HepG2 (cell line): ENCODE results near the gene PHACTR1.

Experiments
- HMG20A ChIP-seq: IDR thresholded peaks from 2 replicates; pipeline ENCODE4 v1.6.1; 2016; ENCODE audit warnings: borderline replicate concordance
- MEIS1 ChIP-seq: sonication (generic); formaldehyde crosslinking; IDR thresholded peaks from 2 replicates; pipeline ENCODE4 v1.9.0; 2021; ENCODE audit warnings: mild to moderate bottlenecking, missing genetic modification reagents, moderate library complexity, borderline replicate concordance
- POLR2AphosphoS5 ChIP-seq: IDR thresholded peaks from 2 replicates; pipeline ENCODE4 v1.6.1; 2012; ENCODE audit warnings: low read depth, low read length
- REST ChIP-seq, 2 experiments: IDR thresholded peaks; 2 replicates each; pipeline ENCODE4 v1.6.1; 2011 to 2012; ENCODE audit warnings: low read length in 2 of 2, borderline replicate concordance in 1 of 2, low read depth in 1 of 2, mild to moderate bottlenecking in 1 of 2, moderate library complexity in 1 of 2
- YY1 ChIP-seq: IDR thresholded peaks from 2 replicates; pipeline ENCODE4 v1.6.1; 2011; ENCODE audit warnings: low read length, low read depth, moderate library complexity, mild to moderate bottlenecking; ENCODE audit not compliant: insufficient read depth, insufficient replicate concordance
- ZNF800 ChIP-seq: sonication (generic); formaldehyde crosslinking; IDR thresholded peaks from 2 replicates; pipeline ENCODE4 v1.4.0; 2020; ENCODE audit warnings: missing genetic modification reagents
- TF ChIP-seq, protein P1 (sequence below): sonication (generic); formaldehyde crosslinking; IDR thresholded peaks from 2 replicates; pipeline ENCODE4 v1.5.0; 2020; ENCODE audit warnings: mild to moderate bottlenecking, missing genetic modification reagents, moderate library complexity

GRCh38 chr6:13024616-13025015 is 308.0 kb downstream of the PHACTR1 start:
- no peak for TF ChIP-seq YY1
- TF ChIP-seq POLR2AphosphoS5: no peak
- no peak for TF ChIP-seq ZNF800 (CRISPR knock-in tag)
- TF ChIP-seq, protein P1, sequence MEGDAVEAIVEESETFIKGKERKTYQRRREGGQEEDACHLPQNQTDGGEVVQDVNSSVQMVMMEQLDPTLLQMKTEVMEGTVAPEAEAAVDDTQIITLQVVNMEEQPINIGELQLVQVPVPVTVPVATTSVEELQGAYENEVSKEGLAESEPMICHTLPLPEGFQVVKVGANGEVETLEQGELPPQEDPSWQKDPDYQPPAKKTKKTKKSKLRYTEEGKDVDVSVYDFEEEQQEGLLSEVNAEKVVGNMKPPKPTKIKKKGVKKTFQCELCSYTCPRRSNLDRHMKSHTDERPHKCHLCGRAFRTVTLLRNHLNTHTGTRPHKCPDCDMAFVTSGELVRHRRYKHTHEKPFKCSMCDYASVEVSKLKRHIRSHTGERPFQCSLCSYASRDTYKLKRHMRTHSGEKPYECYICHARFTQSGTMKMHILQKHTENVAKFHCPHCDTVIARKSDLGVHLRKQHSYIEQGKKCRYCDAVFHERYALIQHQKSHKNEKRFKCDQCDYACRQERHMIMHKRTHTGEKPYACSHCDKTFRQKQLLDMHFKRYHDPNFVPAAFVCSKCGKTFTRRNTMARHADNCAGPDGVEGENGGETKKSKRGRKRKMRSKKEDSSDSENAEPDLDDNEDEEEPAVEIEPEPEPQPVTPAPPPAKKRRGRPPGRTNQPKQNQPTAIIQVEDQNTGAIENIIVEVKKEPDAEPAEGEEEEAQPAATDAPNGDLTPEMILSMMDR (CRISPR knock-in tag): no peak
- no peak for TF ChIP-seq HMG20A (CRISPR knock-in tag)
- no peak for TF ChIP-seq REST (IDR thresholded peaks at IDR 0.05; ENCODE audit: borderline replicate concordance in 1 of 2, low read depth in 1 of 2, low read length in 2 of 2)
- no peak for TF ChIP-seq MEIS1 (CRISPR knock-in tag)
